Measurements from ENCODE around the gene MCRIP2.

Gene MCRIP2

DNA sequence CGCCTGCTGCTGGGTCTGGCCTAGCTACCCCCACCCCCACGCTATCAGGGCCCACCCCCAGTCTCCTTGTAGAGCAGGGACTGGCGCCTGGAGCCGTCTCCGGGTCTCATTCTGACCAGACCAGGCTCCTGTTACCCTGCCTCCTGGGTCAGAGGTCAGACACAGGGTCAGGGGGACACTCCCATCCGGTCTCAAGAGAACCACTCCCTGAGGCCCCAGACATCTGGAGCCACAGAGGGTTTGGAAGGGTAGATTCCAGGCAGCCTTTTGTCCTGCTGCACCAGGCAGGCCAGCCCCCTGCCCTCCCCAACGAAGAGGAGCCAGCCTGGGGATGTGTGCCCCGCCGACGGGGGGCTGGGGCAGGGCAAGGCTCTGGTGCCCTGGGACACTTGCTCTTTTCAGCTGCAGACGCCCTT, 11.8 kb upstream of the MCRIP2 start:
- peak overlapping the region; percentile 97 for H3K27ac ChIP-seq
- ChIA-PET POLR2A (ENCODE audit: low non-redundant PET) (no interaction called here), CTCF (interaction anchor here (0.7 kb wide), 1 partner anchor 1056 kb away, joined by 6 read pairs; no protein-coding TSS in a partner anchor)

DNA sequence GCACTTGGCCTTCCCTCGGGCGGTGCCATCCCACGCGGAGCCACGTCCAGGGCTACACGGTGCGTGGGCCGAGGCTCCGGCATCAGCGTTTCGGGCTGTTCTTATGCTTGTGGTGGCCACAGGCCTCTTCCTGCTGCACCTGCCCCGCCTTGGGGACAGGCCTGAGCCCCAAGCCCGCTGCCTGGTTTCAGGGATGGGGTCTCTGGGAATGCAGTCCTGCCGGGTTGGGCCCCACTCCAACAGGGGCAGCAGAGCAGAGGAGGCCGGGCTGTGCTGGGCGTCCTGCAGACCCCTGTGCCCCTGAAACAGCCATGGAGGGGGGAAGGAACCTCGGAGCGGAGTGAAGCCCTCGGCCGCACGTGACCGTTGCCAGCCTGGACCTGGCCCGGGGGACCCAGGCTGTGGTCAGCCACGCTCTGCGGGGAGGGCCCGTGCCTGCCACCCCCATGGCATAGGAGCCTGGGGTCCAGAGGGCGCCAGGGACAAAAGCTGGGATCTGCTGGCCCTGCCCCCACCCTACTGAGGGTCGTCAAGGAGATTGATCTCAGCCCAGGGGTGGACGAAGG, 11.3 kb upstream of the MCRIP2 start:
- TF ChIP-seq, protein P1, sequence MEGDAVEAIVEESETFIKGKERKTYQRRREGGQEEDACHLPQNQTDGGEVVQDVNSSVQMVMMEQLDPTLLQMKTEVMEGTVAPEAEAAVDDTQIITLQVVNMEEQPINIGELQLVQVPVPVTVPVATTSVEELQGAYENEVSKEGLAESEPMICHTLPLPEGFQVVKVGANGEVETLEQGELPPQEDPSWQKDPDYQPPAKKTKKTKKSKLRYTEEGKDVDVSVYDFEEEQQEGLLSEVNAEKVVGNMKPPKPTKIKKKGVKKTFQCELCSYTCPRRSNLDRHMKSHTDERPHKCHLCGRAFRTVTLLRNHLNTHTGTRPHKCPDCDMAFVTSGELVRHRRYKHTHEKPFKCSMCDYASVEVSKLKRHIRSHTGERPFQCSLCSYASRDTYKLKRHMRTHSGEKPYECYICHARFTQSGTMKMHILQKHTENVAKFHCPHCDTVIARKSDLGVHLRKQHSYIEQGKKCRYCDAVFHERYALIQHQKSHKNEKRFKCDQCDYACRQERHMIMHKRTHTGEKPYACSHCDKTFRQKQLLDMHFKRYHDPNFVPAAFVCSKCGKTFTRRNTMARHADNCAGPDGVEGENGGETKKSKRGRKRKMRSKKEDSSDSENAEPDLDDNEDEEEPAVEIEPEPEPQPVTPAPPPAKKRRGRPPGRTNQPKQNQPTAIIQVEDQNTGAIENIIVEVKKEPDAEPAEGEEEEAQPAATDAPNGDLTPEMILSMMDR (conservative IDR thresholded peaks at IDR 0.05; ENCODE audit: low read depth): no peak
- H3K27ac ChIP-seq: peak overlapping the region; percentile 97
- ChIA-PET POLR2A (ENCODE audit: low non-redundant PET) (interaction anchor here (1.0 kb wide), 1 partner anchor 37 kb away, joined by 3 read pairs; no protein-coding TSS in a partner anchor), CTCF (interaction anchor here (0.7 to 1.1 kb wide), 2 partner anchors 37 to 1056 kb away, joined by 6 to 9 read pairs; no protein-coding TSS in a partner anchor)
- no peak for DNase-seq (ENCODE audit: low spot score)

More for the DNA sequence above, 11.8 kb upstream of the MCRIP2 start:
- TF ChIP-seq, protein P1 (conservative IDR thresholded peaks at IDR 0.05; ENCODE audit: low read depth): no peak
- no peak for DNase-seq (ENCODE audit: low spot score)

GRCh38 chr16:630815-631405, 10.7 kb upstream of the MCRIP2 start, which contains the start of gene WFIKKN1:
WFIKKN1 (plus strand) TSS chr16:630985; CDS start chr16:631254, 269 bp downstream.
- peak within 1 kb of the TSS; percentile 97 for H3K27ac ChIP-seq
- TF ChIP-seq, protein P1 (conservative IDR thresholded peaks at IDR 0.05; ENCODE audit: low read depth): no peak
- ChIA-PET POLR2A (ENCODE audit: low non-redundant PET) (interaction anchor here (1.0 kb wide), 1 partner anchor 38 kb away, joined by 3 read pairs; no protein-coding TSS in a partner anchor), CTCF (interaction anchor here (0.5 to 1.1 kb wide), 2 partner anchors 38 to 84 kb away, joined by 5 to 9 read pairs; no protein-coding TSS in a partner anchor)
- no peak for DNase-seq (ENCODE audit: low spot score)

DNA sequence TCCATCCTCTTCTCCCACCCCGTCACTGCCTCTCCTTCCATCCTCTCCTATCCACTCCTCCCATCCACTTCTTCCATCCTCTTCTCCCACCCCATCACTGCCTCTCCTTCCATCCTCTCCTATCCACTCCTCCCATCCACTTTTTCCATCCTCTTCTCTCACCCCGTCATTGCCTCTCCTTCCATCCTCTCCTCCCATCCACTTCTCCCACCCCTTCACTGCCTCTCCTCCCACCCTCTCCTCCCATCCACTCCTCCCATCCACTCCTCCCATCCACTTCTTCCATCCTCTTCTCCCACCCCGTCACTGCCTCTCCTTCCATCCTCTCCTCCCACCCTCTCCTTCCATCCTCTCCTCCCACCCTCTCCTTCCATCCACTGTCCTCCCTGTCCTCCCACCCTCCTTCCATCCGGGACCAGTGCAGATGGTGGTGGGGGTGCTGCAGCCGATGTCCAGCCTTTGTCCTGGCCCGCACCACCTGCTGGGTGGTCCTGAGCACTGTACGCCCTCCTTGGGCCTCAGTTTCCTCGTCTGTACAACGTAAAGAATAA, 9.7 kb upstream of the MCRIP2 start:
- CTCF ChIA-PET: no interaction called here
- POLR2A ChIA-PET (ENCODE audit: low non-redundant PET): no interaction called here
- DNase-seq (ENCODE audit: low spot score): no peak
- H3K27ac ChIP-seq: no peak overlapping the region
- TF ChIP-seq, protein P1 (conservative IDR thresholded peaks at IDR 0.05; ENCODE audit: low read depth): no peak

- ChIA-PET POLR2A (ENCODE audit: low non-redundant PET) (no interaction called here), CTCF (no interaction called here)
- 0 out of 2 replicates have a peak overlapping the region, but pooled peaks have one; percentile 9 for H3K27ac ChIP-seq
- DNase-seq (ENCODE audit: low spot score): no peak
- TF ChIP-seq, protein P1 (conservative IDR thresholded peaks at IDR 0.05; ENCODE audit: low read depth): no peak
These were observed 8.9 kb upstream of the MCRIP2 start for GRCh38 chr16:632486-633335.
